SKM-1 treated with dmso at 0.1 percent for 144 hours (cell line): Measurements from ENCODE around the gene FAM241B.

Source experiments
- DNase-seq: peaks from one replicate; lab custom pipeline; 2025; ENCODE audit not compliant: unreplicated experiment; lab: John Stamatoyannopoulos, UW

Gene FAM241B

GRCh38 chr10:69647126-69647525, 17.1 kb downstream of the FAM241B start:
- no peak for DNase-seq

DNA sequence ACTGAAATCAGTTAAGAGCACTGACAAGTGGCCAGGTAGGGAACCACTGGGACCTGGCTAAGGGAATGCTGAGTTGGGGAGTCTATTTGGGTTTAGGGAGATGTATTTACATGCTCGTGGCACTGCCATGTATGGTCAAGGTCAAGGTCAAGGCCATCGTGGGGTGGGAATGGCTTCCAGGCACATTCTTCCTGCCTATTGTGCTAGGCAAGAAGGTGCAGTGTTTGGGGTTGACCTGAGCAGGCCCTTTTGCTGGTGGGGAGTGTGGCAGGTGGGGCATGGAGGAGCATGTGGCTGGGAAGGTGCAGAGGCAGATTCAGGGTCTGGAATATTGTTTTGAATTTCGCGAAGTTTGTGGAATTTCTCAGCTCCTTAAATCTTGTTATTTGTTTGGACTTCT, 17.8 kb downstream of the FAM241B start:
- DNase-seq = no peak

GRCh38 chr10:69648461-69648860, 18.4 kb downstream of the FAM241B start:
- DNase-seq = no peak

DNA sequence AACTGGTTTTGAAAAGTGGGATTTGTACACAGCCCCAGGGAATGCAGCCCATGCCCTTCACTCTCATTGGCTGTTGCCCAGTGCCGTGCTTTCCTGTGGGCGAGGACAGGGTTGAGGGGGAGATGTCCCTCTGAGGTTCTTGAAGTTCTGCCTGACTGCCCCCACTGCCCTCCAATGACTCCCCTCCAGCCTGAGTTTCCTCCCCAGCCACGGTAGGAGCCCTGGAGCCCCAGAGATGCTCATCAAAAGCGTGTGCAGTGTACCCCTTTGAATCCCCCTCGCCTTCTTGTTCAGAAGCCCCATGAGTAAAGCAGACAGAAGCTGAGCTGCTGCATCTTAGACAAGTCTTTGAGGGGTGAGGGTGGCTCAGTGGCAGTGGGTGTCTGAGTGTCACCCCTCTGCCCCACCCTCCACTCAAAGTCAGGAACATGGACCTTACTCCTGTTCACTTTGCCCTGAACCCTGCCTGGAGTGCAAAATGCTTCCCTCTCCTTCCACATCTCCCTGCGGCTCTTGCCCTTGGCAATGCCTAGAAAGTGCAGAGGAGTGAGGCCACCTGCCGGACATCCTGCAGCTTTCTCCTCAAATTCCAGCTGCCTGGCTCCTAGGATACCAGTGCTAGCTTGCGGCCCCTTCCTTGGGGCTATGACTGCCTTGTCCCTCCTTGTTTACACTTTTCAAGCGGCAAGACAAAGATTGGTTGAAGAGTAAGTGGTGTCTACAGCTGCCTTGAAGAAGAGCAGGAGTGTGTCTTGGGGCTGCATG, 19.9 kb downstream of the FAM241B start:
- no peak for DNase-seq

DNA sequence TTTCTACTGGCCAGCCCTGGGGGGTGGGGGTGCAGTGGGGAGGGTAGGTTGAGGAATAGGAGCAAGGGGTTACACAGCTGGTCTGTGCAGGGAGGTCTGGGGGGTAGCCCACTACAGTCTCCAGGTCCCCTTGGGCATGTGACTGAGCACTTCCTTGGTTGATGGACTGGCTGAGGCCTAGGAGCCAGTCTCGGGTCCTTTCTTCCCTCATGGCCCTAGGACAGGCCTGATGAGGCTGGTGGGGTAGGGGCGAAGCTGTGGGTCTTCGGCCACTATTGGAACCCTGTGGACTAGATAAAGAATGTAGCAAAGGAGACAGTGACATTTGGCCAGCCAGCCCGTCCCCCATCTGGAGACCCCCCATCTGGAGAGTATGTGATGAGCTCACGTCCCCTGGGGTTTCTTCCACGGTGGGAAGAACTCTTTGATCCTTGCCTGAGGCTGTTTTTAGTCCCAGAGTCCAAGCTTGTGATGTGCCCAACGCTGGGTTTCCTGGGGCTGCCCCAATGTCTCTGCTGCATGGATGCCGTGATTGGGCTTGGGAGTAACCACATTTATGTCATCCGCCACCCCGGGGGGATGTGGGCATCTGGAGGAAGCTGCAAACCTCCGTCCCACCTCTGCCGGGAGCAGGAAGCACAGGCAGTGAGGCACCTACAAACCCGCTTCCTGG, 20.7 kb downstream of the FAM241B start:
- DNase-seq = no peak

DNA sequence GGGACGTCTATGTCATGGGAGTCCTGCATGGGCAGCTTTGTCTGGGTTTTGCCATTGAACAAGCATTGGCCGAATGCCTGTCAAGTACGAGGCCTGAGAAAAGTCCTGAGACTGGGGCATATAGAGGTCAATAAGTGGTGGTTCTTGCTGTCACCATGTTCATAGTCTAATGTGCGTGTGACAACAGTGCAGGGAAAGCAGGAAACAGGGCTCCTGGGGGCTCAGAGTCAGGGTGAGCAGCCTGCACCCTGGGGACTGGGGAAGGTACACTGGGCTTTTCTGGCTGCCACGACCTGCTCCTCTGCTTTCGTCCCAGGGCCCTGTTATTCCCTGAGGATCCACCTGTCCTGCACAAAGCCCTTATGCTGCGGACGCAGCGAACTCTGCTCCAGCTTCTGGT, 21.3 kb downstream of the FAM241B start:
- no peak for DNase-seq

GRCh38 chr10:69652111-69652856, 22.2 kb downstream of the FAM241B start:
- DNase-seq = no peak

- no peak for DNase-seq
Measured at GRCh38 chr10:69652857-69653199, 22.8 kb downstream of the FAM241B start.

DNA sequence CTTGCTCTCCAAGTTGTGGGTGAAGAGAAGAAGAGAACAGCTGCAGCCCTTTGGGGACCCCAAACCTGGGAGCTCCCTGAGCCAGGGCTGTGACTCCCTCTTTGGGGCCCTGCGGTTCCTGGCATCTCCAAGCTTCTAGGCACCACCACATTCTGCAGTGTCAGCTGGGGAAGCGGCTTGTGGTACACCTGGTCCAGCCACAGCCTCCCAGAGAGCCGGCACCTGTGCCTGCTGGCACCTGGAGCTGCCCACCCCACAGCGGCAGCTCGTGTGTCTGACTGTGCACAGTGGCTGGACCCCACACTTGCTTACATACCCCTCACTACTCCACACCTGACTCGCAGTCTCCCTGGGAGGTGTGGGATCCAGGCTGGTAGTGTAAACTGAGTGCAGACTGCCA, 23.5 kb downstream of the FAM241B start:
- no peak for DNase-seq

DNA sequence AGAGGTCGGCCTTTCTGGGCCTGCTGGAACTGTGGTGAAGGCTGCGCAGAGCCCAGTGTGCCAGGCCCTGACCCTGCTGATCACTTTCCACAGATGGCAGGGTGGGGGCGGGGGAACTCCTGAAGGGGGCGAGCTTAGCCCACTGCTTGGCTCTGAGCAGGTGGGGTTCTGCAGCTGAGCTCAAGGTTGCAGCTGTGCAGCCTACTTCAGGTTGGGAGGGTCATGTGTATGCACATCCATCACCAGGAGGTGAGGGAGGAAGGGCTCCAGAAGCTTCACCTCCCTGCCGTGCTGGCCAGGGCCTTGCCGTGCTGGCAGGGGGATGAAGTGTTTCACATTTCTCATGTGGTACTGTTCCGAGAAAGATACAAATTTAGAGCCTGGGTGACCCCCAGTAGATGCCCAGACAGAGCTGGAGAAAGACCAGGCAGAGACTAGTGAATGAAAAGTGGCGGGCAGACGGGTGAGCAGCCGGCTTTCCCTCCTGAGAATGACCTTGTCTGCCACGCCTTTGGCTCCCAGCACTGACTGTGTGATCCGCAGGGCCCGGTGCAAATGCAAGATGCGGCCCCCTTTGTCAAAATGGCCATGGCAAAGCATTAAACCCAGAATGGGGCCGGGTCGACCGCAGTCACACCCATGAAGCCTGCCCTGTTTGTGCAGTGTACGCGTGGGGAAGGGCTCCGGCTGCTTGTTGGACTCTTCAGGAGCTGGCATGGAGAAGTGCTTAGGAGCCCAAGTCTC, 25.2 kb downstream of the FAM241B start:
- DNase-seq = no peak

GRCh38 chr10:69655868-69656555, 26.0 kb downstream of the FAM241B start:
- no peak for DNase-seq

DNA sequence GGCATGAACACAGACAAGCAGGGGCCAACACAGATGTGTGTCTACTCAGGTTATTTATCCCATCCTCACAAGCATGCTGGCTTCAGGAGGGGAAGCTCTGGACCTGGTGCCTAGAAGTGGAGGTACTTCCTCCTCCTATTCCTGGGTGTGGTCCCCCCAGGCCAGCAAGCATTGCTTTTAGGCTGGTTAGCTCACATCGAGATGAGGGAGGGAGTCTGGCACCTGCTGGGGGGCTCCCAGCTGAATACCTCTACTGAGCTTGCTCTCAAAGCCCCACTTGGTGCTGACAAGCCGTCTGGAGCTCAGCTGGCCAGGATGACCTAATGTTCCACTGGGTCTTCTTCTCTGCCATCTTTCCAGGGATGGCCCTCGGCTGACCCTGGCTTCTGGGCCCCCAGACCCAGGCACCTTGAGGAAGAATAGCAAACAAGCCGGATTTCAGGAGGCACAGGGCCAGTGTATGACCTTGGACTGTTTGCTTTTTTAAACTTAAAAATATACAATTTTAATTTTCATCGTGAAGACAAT, 26.8 kb downstream of the FAM241B start:
- DNase-seq = no peak

DNA sequence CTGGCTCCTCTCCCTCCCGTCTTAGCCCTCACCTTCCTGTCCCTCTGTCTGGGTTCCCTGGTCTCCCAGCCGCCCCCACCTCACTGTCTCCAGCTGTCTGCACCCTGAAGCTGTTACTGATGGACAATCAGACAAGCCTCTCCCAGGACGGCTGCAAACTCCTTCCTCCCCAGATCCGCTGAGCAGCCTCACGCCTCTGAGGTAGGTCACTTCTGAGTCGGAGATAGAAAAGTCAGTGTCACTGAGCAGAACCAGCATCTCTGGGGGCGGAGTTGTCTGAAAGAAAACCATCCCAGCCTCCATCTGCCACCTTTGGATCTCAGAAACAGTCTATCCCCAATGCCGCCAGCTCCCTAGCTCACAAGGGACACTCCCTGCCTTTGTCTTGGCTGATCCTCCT, 27.4 kb downstream of the FAM241B start:
- DNase-seq = no peak

- no peak for DNase-seq
Measured at GRCh38 chr10:69657866-69658265, 27.8 kb downstream of the FAM241B start.

GRCh38 chr10:69659241-69660038, 29.4 kb downstream of the FAM241B start:
- DNase-seq = no peak

DNA sequence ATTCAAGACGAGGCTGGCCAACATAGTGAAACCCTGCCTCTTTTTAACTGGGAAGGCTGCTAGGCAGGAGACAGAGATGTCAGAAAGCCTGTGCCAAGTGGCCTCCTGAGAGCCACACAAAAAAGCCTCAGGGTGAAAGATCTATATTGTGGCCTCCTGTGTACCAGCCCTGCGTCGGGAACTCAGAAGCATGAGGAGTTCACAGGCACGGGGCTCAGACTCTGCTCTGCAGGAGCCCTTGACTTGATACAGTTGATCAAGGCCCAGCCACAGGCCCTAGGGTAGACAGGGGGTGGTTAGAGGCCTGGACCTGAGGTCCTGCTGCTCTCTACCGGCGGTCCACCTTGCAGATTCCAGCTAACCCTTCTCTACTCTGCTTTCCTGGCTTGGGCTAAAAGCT, 30.2 kb downstream of the FAM241B start:
- no peak for DNase-seq

DNA sequence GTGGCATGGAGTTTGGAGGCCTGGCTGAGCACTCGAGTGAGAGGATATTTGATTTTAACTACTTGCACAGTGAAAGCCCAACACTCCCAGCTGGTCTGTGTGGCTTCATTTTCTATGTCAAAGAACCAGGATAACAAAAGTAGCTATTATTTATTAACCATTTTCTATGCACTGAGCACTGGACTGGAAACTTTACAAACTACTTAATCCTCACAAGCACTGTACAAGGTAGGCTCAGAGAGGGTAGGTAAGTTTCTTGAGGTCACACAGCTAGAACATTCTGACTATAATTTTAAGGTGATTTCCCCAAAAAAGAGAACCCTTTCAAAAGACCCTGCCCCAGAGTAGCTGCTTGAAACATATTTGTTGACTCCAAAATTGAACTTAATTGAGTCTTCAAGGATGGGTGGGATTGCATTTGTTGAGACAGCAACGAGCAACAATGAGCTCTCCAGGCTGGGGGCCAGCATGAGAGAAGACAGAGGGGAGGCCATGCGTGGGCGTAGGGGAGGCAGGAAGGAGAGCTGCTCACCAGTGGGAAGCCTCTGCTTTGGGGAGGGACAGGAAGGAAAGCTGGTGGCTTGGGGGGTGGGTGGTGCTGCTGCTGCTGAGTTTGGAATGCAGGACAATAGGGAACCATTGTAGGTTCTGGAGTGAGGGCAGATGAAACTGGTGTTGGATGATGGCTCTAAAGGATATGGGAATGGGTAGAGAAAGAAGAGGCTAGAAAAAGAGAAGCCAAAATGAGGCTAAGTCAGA, 31.5 kb downstream of the FAM241B start:
- no peak for DNase-seq

DNA sequence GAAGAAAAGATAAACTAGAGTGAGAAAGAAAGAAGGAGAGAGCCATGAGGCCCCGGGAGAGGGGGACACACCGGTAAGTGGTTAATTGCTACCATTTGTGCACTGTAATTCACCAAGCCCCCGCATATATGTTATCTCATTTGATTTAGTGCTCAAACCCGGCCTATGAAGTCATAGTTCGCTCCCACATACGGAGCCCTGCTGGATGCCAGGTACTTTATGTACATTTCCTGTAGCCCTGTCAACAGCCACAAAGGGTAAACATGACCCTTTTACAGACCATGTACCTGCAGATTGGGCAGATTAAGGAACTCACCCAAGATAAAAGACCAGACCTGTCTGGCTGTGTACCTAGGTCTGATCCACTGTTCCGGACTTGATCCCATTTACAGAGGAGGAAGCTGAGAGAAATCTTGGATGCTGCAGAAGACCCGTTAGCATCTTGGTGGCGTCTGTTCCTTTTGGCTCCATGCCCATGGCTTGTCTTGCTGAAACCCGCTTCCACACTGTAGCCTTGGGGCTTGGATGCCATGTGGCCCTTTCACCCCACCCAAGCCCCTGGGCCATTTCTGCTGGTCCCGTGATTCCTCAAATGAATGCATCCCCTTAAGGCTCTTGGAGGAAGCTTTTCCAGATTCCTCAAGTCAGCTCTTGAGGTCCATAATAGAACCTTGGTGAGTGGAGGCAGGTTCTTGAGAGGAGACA, 32.3 kb downstream of the FAM241B start:
- DNase-seq = no peak
